RPMI7951 (cell line): Measurements from ENCODE around the gene OPCML. TPM values are rescaled to one million over a fixed set of nuclear protein-coding genes. Genes with fewer than 3 reads are reported as not detected.

ENCODE experiments used
- DNase-seq: peaks from one replicate; pipeline ENCODE4 v3.0.0-alpha.2; 2012; ENCODE audit warnings: low read depth
- total RNA-seq: library from RNA; depleted of rRNA; stranded (reverse); fragments of >200 nt; shearing (Covaris generic); gene quantifications from 2 replicates; pipeline ENCODE4 v1.2.3, GENCODE V29; 2014

Gene OPCML
- total RNA-seq, 1 experiment from 2014 or later, result not detected

DNA sequence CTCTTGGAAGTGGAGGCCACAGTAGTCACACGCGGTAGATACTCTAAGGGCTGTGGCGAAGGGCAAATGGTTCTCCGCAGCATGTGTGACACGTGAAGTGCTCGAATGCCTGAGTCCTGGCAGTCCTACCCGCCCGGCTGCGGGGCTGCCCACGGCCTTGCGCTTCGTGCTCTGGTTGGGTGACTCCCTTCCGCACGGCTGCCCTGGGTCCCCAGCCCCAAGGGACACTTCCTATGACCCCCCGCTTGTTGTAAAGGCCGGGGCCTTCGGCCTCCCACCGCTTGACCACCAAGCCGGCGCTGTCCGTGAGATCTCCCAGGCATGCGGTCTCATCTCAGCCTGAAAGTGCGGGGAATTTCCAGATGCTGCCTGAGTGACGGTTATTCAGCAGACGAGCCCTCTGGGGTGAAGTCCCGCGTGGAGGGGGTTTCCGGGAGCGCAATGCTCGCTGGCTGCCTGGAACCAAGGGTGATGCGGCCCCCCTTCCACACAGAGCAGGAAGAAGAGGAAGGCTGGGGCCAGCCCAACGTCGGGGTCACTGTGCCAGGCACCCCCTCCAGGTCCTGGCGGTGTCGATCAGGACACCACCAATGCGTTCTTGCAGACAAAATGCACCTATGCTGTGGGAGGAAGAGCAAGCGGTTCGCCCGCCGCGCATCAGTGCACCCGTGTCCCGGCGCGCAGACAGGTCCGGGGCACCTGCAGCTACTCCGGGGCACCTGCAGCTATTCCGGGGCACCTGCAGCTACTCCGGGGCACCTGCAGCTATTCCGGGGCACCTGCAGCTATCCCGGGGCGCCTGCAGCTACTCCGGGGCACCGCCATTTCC lies 171.2 kb downstream of the OPCML start:
- no peak for DNase-seq

DNA sequence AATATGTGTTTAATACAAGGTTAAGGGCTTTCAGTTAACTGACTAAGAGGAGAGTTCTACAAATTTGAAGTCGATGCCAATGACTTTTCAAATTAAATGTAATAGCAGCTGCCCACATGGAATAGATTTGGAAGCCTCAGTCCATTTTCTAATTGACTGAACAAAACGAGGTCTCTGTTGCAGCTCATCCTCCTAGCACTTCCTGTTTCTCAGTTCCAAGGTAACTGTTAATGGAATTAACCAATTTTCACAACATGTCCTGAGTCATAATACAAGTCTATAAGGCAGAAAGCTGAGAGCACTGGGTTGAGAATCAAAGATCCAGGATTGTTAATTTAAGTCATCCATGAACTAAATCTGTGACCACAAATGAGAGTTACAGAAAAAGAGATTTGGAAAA lies 177.2 kb downstream of the OPCML start:
- DNase-seq, result no peak

DNA sequence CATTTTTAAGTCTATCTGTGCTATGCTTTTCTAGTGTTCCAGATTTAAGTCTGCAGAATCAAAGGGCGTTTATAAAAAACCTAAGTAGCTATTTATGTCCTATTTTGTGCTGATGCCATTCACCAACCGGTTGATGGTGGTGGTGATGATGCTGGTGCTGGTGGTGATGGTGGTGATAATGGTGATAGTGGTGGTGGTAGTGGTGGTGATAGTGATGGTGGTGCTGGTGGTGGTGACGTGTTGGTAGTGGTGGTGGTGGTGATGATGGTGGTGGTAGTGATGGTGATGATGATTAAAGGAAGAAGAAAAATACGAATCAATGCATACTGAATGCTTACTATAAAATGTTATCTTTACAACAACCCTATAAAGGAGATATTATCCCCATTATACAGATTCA lies 178.2 kb downstream of the OPCML start:
- no peak for DNase-seq

DNA sequence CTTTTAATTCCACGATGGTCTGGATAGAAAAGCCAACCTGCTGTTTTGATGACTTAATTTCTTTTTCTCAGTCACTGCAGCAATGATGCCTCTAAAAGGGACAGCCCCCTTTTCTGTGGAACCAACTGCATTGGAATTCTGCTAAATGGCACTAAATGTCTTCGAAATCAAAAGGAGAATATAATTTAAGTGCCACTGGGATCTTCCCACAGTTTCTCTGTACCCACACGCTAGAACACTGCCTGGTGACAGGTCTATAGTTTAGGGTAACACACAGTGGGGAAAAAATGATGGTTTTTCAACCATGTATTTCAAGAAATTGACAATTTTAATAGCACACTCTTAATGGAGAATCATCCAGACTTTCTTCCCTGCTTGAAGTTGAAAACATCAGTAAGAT lies 182.3 kb downstream of the OPCML start:
- DNase-seq, result no peak

DNA sequence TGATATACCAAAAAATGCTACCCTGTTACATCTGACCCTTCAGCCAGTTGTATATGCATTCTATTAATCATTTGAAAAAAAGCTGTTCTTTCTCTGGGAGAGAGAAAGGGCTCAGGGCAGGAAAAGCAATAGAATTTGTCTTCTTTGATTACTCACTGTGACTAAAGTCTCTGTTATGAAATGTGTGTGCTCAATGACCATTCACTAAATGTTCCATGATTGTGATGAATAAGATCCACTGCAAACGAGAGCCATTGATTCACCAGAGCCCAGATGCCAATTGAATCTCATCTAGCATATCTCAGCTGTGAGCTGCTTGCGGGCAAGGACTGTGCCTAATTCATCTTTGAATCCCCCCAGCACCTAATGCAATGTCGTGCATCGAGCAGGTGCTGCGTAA lies 184.3 kb downstream of the OPCML start:
- DNase-seq, result no peak

DNA sequence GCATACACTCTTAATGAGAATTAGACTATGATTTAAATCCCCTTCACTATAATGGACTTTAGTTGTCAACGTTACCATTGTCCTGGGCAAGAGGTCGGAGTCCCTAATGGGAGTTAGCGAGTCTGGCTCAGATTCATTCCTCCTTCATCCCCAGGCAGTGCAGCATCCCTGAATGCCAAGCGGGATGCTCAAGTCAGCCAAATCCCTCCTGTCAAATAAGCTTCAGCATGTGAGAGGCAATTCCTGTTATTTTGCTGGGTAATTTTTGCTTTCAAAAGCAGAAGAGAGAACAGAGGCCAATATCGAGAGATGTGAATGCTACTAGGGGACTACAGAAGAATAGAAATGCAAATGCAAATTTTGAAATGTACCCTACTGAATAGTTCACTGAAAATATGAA lies 186.2 kb downstream of the OPCML start:
- DNase-seq, result no peak

DNA sequence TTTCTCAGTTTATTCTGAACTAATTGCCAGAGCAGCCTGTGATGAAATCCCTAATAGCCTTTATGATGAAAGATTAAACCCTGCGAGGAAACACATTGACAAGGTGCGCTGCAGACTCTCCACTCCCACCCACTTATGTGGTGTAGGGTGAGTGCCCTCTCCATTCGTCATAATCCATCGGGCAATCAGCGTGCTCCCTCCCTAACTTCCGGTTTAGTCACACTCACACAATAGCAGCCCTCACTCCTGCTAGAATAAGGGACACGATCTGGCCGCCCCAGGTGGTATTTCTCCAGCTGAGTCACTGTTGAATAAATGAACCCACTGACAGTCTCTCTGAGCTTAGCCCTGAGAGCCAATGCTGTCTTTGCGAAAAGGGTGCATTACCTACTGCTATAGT lies 188.3 kb downstream of the OPCML start:
- peak; percentile 3 for DNase-seq

DNA sequence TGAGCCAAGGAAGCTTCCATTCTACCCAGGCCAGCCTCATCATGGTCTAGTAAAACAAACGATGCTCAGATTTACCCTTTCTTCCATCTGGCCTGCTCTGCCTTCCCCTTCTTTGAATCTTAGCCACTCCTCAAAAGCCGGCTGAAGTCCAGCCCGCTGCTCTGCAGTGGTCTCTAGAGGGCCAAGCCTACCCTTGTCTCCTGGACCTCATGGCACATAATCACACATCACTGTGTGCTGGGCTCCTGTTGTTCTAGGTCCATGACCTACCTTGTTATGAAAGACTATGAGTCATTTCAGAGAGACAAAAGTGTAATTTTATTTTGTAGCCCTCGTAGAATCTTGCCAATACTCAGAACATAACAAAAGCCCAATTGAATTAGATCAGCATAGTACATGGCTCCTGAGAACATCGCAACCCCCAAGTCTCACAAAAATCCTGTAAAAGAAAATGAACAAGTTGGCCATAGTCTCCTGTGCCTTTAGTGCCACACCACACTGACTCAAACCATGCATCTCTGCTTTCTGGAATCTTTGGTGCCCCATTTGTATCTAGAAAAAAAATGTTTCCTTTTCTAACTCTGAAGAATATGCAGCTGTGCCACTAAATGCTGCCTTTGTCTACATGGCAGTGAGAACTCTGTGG lies 192.7 kb downstream of the OPCML start:
- no peak for DNase-seq

DNA sequence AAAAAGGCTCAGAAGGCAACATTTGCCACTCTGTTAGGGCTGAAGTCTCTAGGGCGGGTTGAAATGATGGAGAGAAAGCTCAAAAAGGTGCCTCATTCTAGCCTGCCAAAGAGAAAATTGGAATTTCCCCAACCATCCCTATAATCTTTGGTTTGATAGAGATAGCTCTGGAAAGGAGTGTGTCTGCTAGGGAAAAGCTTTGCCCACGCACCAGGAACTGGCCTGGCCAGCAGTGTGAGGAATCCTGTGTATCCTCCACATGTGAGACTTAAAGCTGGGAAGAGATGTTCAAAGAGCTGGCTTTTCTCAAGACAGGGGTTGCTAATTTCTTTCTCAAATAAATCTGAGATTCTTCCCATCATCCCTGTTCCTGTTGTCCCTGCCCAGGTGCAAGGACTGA lies 193.7 kb downstream of the OPCML start:
- DNase-seq, result no peak

DNA sequence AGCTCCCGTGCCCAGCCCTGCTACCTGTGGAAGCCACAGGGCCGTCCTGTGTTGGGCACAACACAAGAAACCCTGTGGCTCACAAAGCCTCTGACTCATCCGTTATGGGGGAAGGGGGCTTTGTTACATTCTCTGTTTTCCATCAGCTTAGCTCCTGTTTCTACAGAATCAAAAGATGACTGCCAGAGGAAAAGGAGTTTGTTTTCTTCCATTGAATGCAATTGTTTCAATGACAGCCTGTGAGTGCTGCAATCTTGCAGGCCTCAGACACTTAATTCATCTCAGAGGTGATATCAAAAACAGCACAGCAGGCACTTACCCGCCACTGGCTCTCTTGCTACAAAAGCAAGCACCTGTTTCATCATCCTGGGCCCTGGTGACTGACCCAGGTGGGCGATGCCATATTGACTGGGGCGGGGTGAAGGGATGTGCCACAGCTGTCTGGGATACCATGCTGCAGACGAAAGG lies 194.3 kb downstream of the OPCML start:
- no peak for DNase-seq

DNA sequence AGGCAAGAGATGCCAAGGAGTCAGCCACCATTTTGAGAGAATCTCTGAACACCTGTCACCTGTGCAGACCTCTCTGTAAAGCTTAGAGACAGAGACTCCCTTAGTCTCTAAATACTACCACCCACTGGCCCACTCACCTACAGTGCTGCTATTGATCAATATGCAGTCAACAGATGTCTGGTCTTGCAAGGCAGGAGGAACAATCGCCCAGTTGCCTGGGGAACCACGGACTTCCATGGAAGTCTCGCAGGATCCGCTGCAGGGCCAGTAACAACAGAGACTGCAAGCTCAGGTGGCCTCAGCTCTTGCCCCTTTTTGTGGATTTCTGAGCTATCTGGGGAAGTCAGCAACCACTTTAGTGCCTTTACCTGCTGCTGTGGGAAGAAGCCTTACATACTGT lies 195.1 kb downstream of the OPCML start:
- no peak for DNase-seq

DNA sequence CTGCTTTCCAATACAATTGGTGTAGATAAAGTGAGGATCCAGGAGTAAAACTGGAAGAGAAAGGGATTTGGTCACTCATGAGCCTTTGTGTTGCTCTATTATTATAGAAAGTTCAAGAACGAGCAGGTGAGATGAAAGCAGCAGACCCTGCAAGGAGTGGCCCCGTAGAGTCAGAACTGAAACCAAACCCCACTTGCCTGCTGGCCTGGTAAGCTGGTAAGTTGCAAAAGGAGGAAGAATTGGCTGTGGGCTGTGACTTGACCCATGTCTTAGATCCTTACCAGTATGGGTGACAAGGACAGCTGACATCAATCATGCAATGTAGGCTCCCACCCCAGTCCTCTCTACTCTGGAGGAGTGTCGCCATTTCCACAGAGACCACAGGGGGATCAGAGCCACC lies 201.3 kb downstream of the OPCML start:
- DNase-seq, result no peak

DNA sequence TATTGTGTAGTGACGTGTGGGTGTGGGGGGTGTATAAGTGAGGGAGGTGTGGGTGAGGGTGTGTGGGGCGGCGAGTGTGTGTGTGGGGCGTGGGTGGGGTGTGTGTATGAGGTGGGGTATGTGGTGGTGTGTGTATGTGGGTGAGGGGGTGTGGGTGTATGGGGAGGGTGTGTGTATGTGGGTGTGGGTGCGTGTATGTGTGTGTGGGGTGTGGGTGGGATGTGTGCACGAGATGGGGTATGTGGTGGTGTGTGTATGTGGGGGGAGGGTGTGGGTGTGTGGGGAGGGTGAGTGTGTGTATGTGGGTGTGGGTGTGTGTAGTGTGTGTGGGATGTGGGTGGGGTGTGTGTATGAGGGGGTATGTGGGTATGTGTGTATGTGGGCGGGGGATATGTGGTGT lies 205.5 kb downstream of the OPCML start:
- no peak for DNase-seq

DNA sequence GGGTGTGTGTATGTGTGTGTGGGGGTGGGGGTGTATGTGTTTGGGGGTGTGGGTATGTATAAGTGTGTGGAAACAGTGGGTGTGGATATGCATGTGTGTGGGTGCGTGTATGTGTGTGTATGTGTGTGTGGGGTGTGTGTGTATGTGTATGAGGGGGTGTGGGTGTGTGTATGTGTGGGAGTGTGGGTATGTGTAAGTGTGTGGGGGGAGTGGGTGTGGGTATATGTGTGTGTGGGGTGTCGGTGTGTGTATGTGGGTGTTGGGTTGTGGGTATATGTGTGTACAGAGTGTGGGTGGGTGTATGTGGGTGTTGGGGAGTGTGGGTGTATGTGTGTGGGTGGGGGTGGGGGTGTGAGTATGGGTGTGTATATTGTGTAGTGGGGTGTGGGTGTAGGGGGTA lies 206.0 kb downstream of the OPCML start:
- DNase-seq, result no peak

DNA sequence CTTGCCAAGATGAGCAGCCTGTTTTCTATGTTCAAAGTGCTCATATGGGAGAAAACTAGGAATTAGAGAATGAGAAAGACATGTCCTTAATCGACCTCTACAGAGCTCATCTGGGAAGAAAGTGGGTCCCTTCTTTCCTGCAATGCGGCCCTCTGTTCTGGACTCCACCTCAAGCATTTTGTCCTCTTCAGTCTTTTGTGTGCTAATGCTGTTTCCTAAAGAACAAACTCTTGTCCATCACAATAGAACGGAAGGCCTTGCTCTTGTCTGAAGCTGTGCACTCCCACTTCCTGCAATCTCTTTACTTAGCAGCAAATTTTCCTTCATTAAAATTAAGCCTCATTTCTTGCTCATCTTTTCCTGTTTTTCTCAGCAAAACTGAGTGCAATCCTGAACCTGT lies 206.6 kb downstream of the OPCML start:
- DNase-seq, result no peak

DNA sequence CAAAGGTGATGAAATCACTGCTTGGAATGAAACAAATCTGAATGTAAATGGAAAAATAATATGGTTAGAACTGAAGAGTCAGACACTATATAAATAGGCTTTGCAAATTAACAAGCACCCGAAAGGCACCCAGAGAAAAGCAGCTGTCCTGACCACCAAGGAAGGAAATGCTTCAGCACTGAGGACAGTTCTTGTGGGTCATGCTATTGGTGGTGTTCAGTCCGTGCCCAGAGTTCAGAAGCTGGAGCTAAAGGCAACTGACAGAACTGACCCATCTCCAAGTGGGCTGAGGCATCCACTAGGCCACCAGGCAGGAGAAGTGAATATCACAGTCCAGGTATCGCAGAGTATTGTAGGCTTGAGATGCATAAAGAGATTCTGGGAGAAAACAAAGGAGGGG lies 208.9 kb downstream of the OPCML start:
- DNase-seq, result no peak

DNA sequence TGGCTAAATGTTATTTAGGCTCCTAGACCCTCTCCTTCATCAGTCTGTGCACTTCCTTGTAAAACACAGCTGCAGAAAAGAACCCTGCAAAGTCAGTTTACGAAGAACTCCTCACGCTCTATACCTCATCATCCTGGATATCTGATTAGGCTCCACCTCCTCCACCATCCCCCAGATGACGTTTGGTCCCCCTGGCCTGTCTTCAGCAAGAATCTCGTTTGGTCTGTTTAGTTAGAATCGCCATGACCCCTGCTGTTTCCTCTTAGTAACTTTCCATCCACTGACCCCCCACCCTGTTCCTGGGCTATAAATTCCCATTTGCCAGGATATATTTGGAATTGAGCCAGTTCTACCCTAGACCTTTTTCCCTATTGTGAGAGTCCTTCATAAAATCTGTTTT lies 214.1 kb downstream of the OPCML start:
- DNase-seq, result no peak

DNA sequence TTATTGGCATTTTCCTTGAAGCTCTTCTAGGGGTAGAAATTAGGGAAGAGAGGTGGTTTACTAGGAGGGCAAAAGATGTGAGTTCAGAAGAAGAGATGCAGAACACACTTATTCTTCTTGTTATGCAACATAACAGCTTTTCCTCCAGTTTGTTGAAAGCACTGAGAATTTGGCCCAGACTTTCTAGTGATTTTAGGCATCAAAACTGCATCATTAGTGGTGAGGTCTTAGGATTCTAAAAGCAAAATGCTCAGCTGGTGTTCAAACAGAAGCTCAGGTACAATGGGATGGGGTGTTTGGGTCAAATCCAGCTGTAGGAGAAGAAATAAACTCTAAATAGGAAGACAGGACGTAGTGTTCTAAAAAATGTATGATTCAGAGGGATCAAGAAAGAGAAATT lies 221.1 kb downstream of the OPCML start:
- no peak for DNase-seq

DNA sequence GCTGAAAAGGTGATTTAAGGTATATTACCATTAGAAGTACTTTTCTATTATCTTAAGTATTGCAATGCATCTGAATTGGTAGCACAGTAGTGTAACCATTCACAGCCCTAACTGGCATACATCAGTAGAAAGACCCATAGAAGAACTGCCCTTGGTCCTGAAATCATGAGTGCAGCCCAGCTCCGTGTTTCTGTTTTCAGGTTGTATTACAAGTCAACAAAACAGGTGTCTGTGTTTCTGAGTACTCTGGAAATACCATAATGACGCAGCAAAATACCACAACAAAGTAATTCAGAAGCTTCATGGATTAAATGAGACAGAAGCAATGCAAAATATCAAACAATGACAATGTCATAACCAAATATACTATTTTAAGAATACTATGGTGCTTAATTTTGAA lies 226.3 kb downstream of the OPCML start:
- no peak for DNase-seq

DNA sequence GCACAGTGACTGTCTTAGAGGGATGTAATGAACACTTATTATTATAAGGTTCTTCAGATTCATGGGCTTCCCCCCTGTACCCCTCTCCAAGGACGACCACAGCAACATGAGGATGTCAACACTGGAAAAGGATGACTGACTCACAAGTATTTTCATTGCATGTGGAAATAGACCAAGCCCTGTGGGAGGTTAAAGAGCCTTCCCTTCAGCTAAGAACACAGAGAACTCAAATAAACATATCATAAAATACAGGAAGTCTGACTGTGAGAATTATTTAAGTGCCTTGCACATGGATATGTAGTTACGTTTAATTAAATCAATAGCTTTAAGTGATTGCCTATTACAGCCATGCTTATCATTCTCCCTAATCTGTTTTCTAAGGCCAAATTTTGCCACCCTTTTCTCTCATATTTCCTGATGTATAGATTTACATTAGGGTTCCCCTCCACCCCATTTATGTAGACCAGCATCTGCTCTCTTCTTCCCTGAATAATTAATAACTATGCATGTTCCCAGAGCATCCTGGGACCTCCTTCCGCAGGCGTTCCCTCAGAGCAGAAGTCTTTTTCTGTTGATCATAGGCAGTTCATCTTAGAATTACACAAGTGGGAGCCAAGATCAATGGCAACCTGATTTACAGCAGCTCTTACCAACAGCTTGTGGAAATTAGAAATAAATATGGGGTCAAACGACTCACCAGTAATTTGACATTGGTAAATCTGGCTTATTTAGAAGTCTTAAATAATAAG lies 226.9 kb downstream of the OPCML start:
- no peak for DNase-seq

DNA sequence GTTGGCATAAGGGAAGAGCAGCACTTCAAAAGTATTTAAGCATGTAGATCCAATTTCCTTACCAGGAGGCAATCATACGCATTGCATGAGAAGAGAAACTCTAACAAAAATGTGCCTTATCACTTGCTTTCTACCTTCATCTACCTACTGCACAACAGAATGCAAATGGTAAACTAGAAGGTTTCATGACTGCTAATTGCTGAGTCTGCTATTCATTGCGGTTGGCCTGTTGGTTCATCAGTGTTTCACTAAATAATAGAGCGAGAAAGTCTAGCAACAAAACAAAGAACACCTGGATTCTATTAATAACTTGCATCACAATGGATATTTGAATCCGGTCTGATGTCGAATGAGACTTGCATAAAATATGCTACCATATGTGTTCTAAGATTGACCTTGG lies 229.0 kb downstream of the OPCML start:
- DNase-seq, result no peak

DNA sequence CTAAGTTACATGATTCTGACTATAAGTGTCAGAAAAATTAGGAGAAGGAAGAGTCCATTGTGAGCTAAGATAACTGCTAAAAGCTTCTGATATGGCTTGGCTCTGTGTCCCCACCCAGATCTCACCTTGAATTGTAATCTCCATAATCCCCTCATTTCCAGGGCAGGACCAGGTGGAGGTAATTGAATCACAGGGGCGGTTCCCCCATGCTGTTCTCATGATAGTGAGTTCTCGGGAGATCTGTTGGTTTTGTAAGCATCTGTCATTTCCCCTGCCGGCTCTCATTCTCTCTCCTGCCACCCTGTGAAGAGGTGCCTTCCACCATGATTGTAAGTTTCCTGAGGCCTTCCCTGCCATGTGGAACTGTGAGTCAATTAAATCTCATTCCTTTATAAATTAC lies 230.2 kb downstream of the OPCML start:
- no peak for DNase-seq

DNA sequence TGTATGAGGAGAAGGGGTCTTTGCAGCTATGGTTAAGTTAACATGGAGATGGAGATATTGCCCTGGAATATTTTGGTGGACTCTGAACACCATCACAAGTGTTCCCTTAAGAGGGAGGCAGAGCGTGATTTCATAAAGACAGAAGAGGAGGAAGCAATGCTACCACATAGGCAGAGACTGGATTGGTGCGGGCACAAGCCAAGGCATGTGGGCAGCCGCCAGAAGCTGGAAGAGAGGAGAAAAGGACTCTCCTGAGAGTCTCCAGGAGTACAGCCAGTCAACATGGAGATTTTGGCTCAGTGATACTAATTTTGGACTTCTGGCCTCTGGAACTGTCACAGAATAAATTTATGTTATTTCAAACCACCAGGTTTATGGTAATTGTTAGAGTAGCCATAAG lies 231.6 kb downstream of the OPCML start:
- DNase-seq, result no peak
